WTC11 (cell line): Measurements from ENCODE around the gene RGN. TPM values are rescaled to one million over a fixed set of nuclear protein-coding genes. Genes with fewer than 3 reads are reported as not detected.

Experiments
- ATAC-seq: fragments of 200-7000 bp; cut with Tn5 transposase; 2 replicates; pipeline ENCODE4 v1.10.0; 2021; ENCODE audit warnings: mild to moderate bottlenecking, moderate library complexity
- Bru-seq: library from RNA; stranded (reverse); fragments of 400-500 nt; gene quantifications from one replicate; lab custom pipeline; 2021; lab: Mats Ljungman, UMichigan
- CTCF ChIA-PET: fragments of 300-600 bp; sonication (Branson Sonifier 250); formaldehyde crosslinking; loops from one replicate; lab custom pipeline; 2021; ENCODE audit warnings: antibody characterized with exemption; lab: Charles Lee
- POLR2A ChIA-PET: fragments of 350-600 bp; sonication (Branson Sonifier 250); formaldehyde crosslinking; loops from one replicate; lab custom pipeline; 2021; ENCODE audit warnings: antibody characterized with exemption; lab: Charles Lee
- DNase-seq: peaks from one replicate; pipeline ENCODE4 v3.0.0; 2021; ENCODE audit warnings: low spot score
- H3K27ac Mint-ChIP-seq: 2 replicates; pipeline ENCODE4 v1.8.0; 2021; ENCODE audit warnings: mixed read lengths
- H3K27me3 Mint-ChIP-seq: 2 replicates; pipeline ENCODE4 v1.8.0; 2021; ENCODE audit warnings: low read depth, mild to moderate bottlenecking, moderate library complexity, mixed read lengths
- H3K36me3 Mint-ChIP-seq: 2 replicates; pipeline ENCODE4 v1.8.0; 2021; ENCODE audit warnings: mixed read lengths
- H3K4me1 Mint-ChIP-seq: 2 replicates; pipeline ENCODE4 v1.8.0; 2022; ENCODE audit warnings: mixed read lengths
- H3K4me3 Mint-ChIP-seq: 2 replicates; pipeline ENCODE4 v1.8.0; 2021; ENCODE audit warnings: mild to moderate bottlenecking, moderate library complexity, mixed read lengths
- H3K9me3 Mint-ChIP-seq: 2 replicates; pipeline ENCODE4 v1.8.0; 2021; ENCODE audit warnings: mixed read lengths
- AFF4 ChIP-seq: sonication (generic); formaldehyde crosslinking; IDR thresholded peaks from 2 replicates; pipeline ENCODE4 v1.8.1; 2023; ENCODE audit warnings: mild to moderate bottlenecking, missing genetic modification reagents, borderline replicate concordance
- ELF4 ChIP-seq: sonication (generic); formaldehyde crosslinking; IDR thresholded peaks from 2 replicates; pipeline ENCODE4 v1.8.1; 2022; ENCODE audit warnings: low read depth, mild to moderate bottlenecking, moderate library complexity, missing genetic modification reagents
- GRHL2 ChIP-seq: fragments of 250-450 bp; sonication (Bioruptor Pico); IDR thresholded peaks from 2 replicates; pipeline ENCODE4 v1.8.0; 2022; ENCODE audit warnings: mild to moderate bottlenecking, moderate library complexity; ENCODE audit not compliant: insufficient replicate concordance, severe bottlenecking
- IRF2 ChIP-seq: sonication (generic); formaldehyde crosslinking; IDR thresholded peaks from 2 replicates; pipeline ENCODE4 v1.8.0; 2022; ENCODE audit warnings: low read depth, missing genetic modification reagents, borderline replicate concordance
- MXD4 ChIP-seq: fragments of 250-450 bp; sonication (Bioruptor Pico); IDR thresholded peaks from 2 replicates; pipeline ENCODE4 v1.8.0; 2021; ENCODE audit warnings: mild to moderate bottlenecking, moderate library complexity, borderline replicate concordance
- NR2C2 ChIP-seq: sonication (generic); formaldehyde crosslinking; IDR thresholded peaks from 2 replicates; pipeline ENCODE4 v1.8.0; 2022; ENCODE audit warnings: mild to moderate bottlenecking, missing genetic modification reagents
- NR3C1 ChIP-seq: sonication (generic); formaldehyde crosslinking; conservative IDR thresholded peaks from 2 replicates; pipeline ENCODE4 v1.8.1; 2023; ENCODE audit warnings: low read depth, mild to moderate bottlenecking, missing genetic modification reagents
- OVOL2 ChIP-seq: fragments of 250-450 bp; sonication (Bioruptor Pico); IDR thresholded peaks from 2 replicates; pipeline ENCODE4 v1.9.0; 2021; ENCODE audit warnings: mild to moderate bottlenecking, borderline replicate concordance
- USF1 ChIP-seq: sonication (generic); formaldehyde crosslinking; IDR thresholded peaks from 2 replicates; pipeline ENCODE4 v1.8.0; 2022; ENCODE audit warnings: mild to moderate bottlenecking, missing genetic modification reagents
- ZBTB21 ChIP-seq: sonication (generic); formaldehyde crosslinking; IDR thresholded peaks from 2 replicates; pipeline ENCODE4 v1.8.1; 2023; ENCODE audit warnings: mild to moderate bottlenecking, missing genetic modification reagents, borderline replicate concordance
- ZNF219 ChIP-seq: sonication (generic); formaldehyde crosslinking; IDR thresholded peaks from 2 replicates; pipeline ENCODE4 v1.8.0; 2023; ENCODE audit warnings: missing genetic modification reagents, mild to moderate bottlenecking, borderline replicate concordance
- ZNF232 ChIP-seq: sonication (generic); formaldehyde crosslinking; IDR thresholded peaks from 2 replicates; pipeline ENCODE4 v1.8.0; 2022; ENCODE audit warnings: mild to moderate bottlenecking, missing genetic modification reagents
- ZNF317 ChIP-seq: sonication (generic); formaldehyde crosslinking; IDR thresholded peaks from 2 replicates; pipeline ENCODE4 v1.8.1; 2023; ENCODE audit warnings: low read depth, mild to moderate bottlenecking, moderate library complexity, missing genetic modification reagents, borderline replicate concordance
- ZNF396 ChIP-seq: fragments of 250-450 bp; sonication (Bioruptor Pico); IDR thresholded peaks from 2 replicates; pipeline ENCODE4 v1.8.0; 2021; ENCODE audit warnings: mild to moderate bottlenecking, moderate library complexity, borderline replicate concordance
- ZNF423 ChIP-seq: fragments of 250-450 bp; sonication (Bioruptor Pico); IDR thresholded peaks from 2 replicates; pipeline ENCODE4 v2.1.2; 2022; ENCODE audit warnings: mild to moderate bottlenecking, moderate library complexity
- ZNF425 ChIP-seq: fragments of 250-450 bp; sonication (Bioruptor Pico); conservative IDR thresholded peaks from 2 replicates; pipeline ENCODE4 v1.9.0; 2021; ENCODE audit warnings: mild to moderate bottlenecking
- ZNF512 ChIP-seq: sonication (generic); formaldehyde crosslinking; IDR thresholded peaks from 2 replicates; pipeline ENCODE4 v1.8.1; 2022; ENCODE audit warnings: missing genetic modification reagents, borderline replicate concordance
- long read RNA-seq, 3 experiments: library from RNA in 1 of 3; library from capped mRNA in 1 of 3; library from polyadenylated mRNA in 1 of 3; unstranded in 2 of 3; stranded (forward) in 1 of 3; transcript quantifications; one replicate each; pipeline ENCODE4 v2.0.0, GENCODE V29; 2021
- total RNA-seq: library from RNA; stranded (reverse); gene quantifications from 3 replicates; pipeline ENCODE4 v1.2.3, GENCODE V29; 2021
- TF ChIP-seq, protein P1 (sequence below): sonication (generic); formaldehyde crosslinking; IDR thresholded peaks from 2 replicates; pipeline ENCODE4 v1.8.1; 2023; ENCODE audit warnings: mild to moderate bottlenecking, missing genetic modification reagents, moderate library complexity
- TF ChIP-seq, protein P2 (sequence below): fragments of 250-450 bp; sonication (Bioruptor Pico); IDR thresholded peaks from 2 replicates; pipeline ENCODE4 v1.9.0; 2021; ENCODE audit warnings: moderate library complexity, mild to moderate bottlenecking, inconsistent platforms, borderline replicate concordance

Gene RGN
- total RNA-seq = 1.6 to 2.7 TPM (median 1.6 TPM) in 3 replicates
- Bru-seq, nascent RNA = percentile 20 among the genes with signal in this experiment
- long read RNA-seq, experiment 1, partial matches to known transcripts = 0 of 8 reads
- long read RNA-seq, experiment 1, other reads (novel, unspliced or antisense) = 4 of 8 reads
- long read RNA-seq, experiment 2, partial matches to known transcripts = 0 of 1 reads
- long read RNA-seq, experiment 2, other reads (novel, unspliced or antisense) = 1 of 1 reads
- long read RNA-seq, experiment 3, partial matches to known transcripts = 1 of 7 reads
- long read RNA-seq, experiment 3, other reads (novel, unspliced or antisense) = 6 of 7 reads

GRCh38 chrX:47078129-47079043 is at the start of gene RGN:
Gene RGN, plus strand, starts transcription at chrX:47078443. Its CDS starts 2,702 bp downstream, at chrX:47081145.
- Mint-ChIP-seq H3K9me3 (no peaks in the 10 kb centered on the region), H3K27me3 (no peaks in the 10 kb centered on the region), H3K4me3 (peak within 1 kb of the TSS; percentile 48), H3K4me1 (no peaks in the 10 kb centered on the region), H3K36me3 (no peaks in the 10 kb centered on the region), H3K27ac (no peak within 1 kb of the TSS)
- POLR2A ChIA-PET = no interaction called here
- DNase-seq = peak; percentile 33
- TF ChIP-seq AFF4 (CRISPR knock-in tag) (no peak), NR3C1 (CRISPR knock-in tag) (no peak), ELF4 (CRISPR knock-in tag) (no peak), MXD4 (no peak), IRF2 (no peak), ZNF232 (no peak), OVOL2 (CRISPR knock-in tag) (no peak), ZBTB21 (no peak)
- TF ChIP-seq, protein P1, sequence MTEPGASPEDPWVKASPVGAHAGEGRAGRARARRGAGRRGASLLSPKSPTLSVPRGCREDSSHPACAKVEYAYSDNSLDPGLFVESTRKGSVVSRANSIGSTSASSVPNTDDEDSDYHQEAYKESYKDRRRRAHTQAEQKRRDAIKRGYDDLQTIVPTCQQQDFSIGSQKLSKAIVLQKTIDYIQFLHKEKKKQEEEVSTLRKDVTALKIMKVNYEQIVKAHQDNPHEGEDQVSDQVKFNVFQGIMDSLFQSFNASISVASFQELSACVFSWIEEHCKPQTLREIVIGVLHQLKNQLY (CRISPR knock-in tag) = no peak
- TF ChIP-seq, protein P2, sequence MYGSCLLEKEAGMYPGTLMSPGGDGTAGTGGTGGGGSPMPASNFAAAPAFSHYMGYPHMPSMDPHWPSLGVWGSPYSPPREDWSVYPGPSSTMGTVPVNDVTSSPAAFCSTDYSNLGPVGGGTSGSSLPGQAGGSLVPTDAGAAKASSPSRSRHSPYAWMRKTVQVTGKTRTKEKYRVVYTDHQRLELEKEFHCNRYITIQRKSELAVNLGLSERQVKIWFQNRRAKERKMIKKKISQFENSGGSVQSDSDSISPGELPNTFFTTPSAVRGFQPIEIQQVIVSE (CRISPR knock-in tag) = no peak
- CTCF ChIA-PET = interaction anchor here (0.6 to 0.9 kb wide), 2 partner anchors 15 to 167 kb away, joined by 3 to 4 read pairs; no protein-coding TSS in a partner anchor
- peak; percentile 78 for ATAC-seq

DNA sequence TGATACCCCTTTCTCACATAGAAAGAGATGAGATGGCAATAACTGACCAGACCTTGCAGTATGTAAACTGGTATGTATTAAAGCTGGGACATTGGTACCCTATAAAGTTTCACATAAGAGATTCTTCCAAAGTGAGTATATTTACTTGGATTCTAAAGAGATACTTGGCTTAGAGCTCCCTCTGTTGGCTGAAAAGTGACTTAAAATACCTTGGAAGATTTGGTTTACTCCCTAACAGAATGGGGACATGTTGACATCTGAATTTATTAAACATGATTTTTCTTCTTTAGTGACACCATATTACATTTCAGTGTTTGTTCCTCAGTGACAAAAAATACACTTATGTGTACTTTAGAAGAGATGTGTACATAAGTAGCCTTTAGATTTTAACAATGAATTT is 47.9 kb upstream of the RGN start:
- Mint-ChIP-seq H3K9me3 (no peaks in the 10 kb centered on the region), H3K36me3 (0 out of 2 replicates have a peak, but pooled peaks cover under 1% of the 10 kb centered on the region), H3K4me1 (no peaks in the 10 kb centered on the region), H3K27me3 (no peaks in the 10 kb centered on the region), H3K27ac (no peak overlapping the region), H3K4me3 (no peak overlapping the region)
- ChIA-PET CTCF (interaction anchor here (1.1 to 1.9 kb wide), 3 partner anchors 10 to 126 kb away, joined by 5 to 10 read pairs (median 8); no protein-coding TSS in a partner anchor), POLR2A (no interaction called here)
- TF ChIP-seq ZNF219 = no peak
- no peak for TF ChIP-seq ZNF512
- TF ChIP-seq ZNF425 (CRISPR knock-in tag) = no peak
- no peak for TF ChIP-seq NR2C2
- no peak for TF ChIP-seq GRHL2 (CRISPR knock-in tag)
- TF ChIP-seq USF1 (CRISPR knock-in tag) = no peak
- no peak for TF ChIP-seq ZNF396 (CRISPR knock-in tag)
- TF ChIP-seq ZNF317 (CRISPR knock-in tag) = no peak
- TF ChIP-seq ZNF423 (CRISPR knock-in tag) = no peak
- ATAC-seq (no peak), DNase-seq (no peak)
